IPS-NIHi11 (cell line): ENCODE measurements around the gene HTR2B.
"Not testable (repeated sequence)": the region's sequence is repeated elsewhere in the genome, so short reads cannot be mapped to it uniquely, and the experiment has no call there.

Experiments
- DNase-seq: peaks from one replicate; pipeline ENCODE4 v3.0.0; 2012; ENCODE audit warnings: mixed read lengths, low spot score

HTR2B gene

GRCh38 chr2:231124838-231125568 is at the start of gene HTR2B:
HTR2B (minus strand) TSS chr2:231125042; CDS start chr2:231123764, 1,278 bp downstream.
- no peak for DNase-seq

- no peak for DNase-seq
Measured at GRCh38 chr2:231174211-231174651, 49.4 kb upstream of the HTR2B start.

- DNase-seq: no peak
Measured at GRCh38 chr2:231172025-231172424, 47.2 kb upstream of the HTR2B start.

- no peak for DNase-seq
Measured at GRCh38 chr2:231170055-231170454, 45.2 kb upstream of the HTR2B start.

GRCh38 chr2:231169488-231169887 is 44.6 kb upstream of the HTR2B start:
- DNase-seq: no peak

- DNase-seq: no peak
Measured at GRCh38 chr2:231168460-231169139, 43.8 kb upstream of the HTR2B start.

GRCh38 chr2:231167745-231168459 is 43.1 kb upstream of the HTR2B start:
- DNase-seq: no peak

- DNase-seq: no peak
Measured at GRCh38 chr2:231163414-231164095, 38.7 kb upstream of the HTR2B start.

GRCh38 chr2:231163011-231163410 is 38.2 kb upstream of the HTR2B start:
- no peak for DNase-seq

- DNase-seq: no peak
Measured at GRCh38 chr2:231161877-231162329, 37.1 kb upstream of the HTR2B start.

GRCh38 chr2:231161252-231161839 is 36.5 kb upstream of the HTR2B start:
- no peak for DNase-seq

GRCh38 chr2:231160701-231161100 is 35.9 kb upstream of the HTR2B start:
- no peak for DNase-seq

- no peak for DNase-seq
Measured at GRCh38 chr2:231159306-231159705, 34.5 kb upstream of the HTR2B start.

- DNase-seq: no peak
Measured at GRCh38 chr2:231152800-231153557, 28.1 kb upstream of the HTR2B start.

- DNase-seq: no peak
Measured at GRCh38 chr2:231146665-231147064, 21.8 kb upstream of the HTR2B start.

- no peak for DNase-seq
Measured at GRCh38 chr2:231144896-231145295, 20.1 kb upstream of the HTR2B start.

GRCh38 chr2:231140808-231141207 is 16.0 kb upstream of the HTR2B start:
- DNase-seq: not testable (repeated sequence)

GRCh38 chr2:231139796-231140195 is 15.0 kb upstream of the HTR2B start:
- no peak for DNase-seq

- no peak for DNase-seq
Measured at GRCh38 chr2:231138699-231139098, 13.9 kb upstream of the HTR2B start.

GRCh38 chr2:231134910-231135655 is 10.2 kb upstream of the HTR2B start:
- DNase-seq: no peak
